8988T (cell line): Measurements from ENCODE around the gene CELF5.
"Not testable (repeated sequence)": the region's sequence is repeated elsewhere in the genome, so short reads cannot be mapped to it uniquely, and the experiment has no call there.

ENCODE experiments used
- DNase-seq: peaks from one replicate; pipeline ENCODE4 v3.0.0; 2011

The CELF5 gene

GRCh38 chr19:3275583-3276340 is 51.3 kb downstream of the CELF5 start:
- DNase-seq = peak; percentile 89

DNA sequence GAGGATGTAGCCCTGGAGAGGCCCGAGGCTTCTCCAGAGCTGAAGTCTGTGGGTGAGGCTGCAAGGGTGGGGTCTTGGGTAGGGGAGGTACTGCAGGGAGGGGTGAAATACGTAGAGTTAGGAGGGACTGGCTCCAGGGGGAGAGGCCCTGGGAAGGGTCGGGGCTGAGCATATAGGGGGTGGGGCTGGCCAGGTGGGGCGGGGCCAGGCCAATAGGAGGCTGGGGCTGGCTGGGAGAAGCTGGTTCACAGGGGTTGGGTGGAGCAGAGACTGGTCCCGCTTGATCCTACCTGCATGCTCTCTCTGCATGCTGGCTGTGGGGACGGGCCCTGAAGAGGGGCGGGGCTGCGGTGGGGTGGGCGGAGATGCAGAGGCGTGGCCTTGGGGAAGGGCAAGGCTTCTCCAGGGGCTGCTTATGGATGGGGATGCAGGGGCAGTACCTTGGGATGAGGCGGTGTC is 51.9 kb downstream of the CELF5 start:
- DNase-seq = peak; percentile 54

- DNase-seq = no peak
These were observed 53.2 kb downstream of the CELF5 start for GRCh38 chr19:3277649-3278048.

- no peak for DNase-seq
These were observed 53.8 kb downstream of the CELF5 start for GRCh38 chr19:3278294-3278693.

GRCh38 chr19:3278749-3279148 is 54.3 kb downstream of the CELF5 start:
- no peak for DNase-seq

DNA sequence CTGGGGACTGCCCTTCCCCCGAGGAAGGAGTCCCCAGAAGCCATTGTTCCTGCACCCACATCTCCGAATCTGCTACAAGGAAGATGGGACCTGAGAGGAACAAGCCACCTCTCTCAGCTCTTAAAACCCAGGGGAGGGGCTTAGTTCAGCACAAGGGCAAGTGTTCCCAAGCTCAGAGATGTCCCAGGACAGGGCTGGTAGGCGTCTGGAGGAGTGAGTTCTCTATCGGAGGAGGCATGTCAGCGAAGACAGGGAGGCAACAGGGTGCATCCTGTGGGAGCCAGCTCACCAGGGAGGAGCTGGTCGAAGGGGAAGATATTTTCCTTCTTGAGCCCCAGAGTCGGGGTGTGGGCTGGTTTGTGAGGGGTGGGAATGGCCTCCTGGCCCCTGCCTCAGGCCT is 54.8 kb downstream of the CELF5 start:
- no peak for DNase-seq

GRCh38 chr19:3281026-3281425 is 56.6 kb downstream of the CELF5 start:
- no peak for DNase-seq

GRCh38 chr19:3282155-3282554 is 57.7 kb downstream of the CELF5 start:
- no peak for DNase-seq

- DNase-seq = no peak
These were observed 58.1 kb downstream of the CELF5 start for GRCh38 chr19:3282564-3282963.

- DNase-seq = no peak
These were observed 58.8 kb downstream of the CELF5 start for GRCh38 chr19:3283246-3283751.

DNA sequence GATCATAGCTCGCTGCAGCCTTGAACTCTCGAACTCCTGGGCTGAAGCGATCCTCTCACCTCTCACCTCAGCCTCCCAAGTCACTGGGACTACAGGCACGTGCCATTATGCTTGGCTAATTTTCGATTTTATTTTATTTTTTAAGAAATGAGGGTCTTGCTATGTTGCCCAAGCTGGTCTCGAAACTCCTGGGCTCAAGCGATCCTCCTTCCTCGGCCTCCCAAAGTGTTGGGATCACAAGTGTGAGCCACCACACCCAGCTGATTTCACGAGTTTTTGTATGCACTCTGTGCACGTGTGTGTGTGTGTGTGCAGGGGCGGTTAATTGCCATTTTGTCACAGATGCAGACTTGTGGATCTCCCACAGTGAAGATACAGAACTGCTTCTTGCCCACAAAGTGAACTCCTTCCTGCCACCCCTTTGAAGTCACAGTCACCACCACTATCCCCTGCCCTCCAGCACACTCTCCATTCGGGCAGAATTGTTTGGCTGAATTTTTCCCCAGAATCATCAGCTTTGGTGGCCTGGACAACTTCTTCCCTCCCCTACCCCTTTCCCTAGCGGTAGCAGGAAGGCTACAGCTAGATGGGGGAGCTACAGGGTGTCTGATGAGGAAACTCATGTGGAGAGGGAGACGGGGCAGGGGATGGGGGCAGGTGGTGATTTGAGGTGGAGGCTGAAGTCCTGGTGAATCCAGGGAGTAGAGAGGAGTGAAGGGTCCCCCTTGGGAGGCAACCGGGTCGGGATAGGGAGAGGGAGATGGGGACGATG is 59.6 kb downstream of the CELF5 start:
- no peak for DNase-seq

DNA sequence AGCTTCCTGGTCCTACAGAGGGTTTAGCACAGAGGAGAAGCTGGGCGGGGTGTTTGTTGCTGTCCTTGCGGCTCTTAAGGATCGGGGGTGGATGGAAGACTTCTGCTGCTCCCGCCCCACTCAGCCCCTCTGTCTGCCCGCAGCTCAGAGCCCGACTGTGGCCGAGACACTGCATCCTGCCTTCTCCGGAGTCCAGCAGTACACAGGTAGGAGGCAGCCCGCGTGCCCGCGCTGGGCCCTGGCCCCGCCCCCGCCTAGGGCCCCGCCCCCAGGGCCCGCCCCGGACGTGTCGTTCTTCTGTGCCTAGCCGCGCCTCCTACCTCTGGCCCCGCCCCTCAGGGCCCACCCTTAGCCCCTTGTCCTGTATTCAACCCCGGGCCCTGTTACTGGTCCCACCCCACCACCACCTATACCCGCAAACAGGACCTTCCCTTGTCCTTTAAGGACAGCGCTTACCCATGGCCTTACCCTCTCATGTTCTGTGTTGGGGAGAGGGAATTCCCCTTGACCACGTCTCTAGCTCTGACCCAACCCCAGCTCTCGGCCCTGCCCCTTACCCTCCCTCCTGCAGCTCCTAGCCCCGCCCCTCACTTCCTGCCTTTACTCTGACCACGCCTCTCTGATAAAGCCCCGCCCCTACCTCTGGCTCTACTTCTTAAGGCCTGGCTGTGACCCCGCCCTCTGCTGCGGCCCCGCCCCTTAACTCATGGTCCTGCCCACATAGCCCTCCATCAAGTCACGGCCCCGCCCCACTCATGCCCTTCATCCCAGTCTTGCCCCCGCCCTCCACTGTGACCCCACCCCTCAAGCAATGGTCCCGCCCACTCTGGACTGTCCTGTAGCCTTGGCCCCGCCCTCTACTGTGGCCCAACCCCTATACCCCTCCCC is 60.5 kb downstream of the CELF5 start:
- peak; percentile 57 for DNase-seq

DNA sequence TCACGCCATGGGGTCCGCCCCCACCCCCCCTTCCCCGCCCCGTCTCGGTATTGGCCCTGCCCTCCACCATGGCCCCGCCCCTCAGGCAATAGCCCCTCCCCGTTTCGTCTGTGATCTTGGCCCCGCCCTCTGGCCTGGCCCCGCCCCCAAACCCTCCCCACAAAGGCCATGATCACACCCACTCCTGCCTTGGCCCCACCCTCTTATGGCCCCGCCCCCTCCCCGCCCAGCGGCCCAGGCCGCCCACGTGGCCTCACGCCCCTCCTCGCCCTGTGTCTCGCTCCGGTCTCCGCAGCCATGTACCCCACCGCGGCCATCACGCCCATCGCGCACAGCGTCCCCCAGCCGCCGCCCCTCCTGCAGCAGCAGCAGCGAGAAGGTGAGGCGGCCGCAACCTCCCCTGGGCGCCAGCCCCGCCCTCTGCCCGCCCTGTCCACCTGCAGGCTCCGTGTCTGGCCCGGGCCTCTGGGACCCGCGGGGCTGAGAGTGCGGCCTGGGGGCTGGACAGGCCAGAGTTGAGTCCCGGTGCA is 61.3 kb downstream of the CELF5 start:
- peak; percentile 56 for DNase-seq

GRCh38 chr19:3287814-3288213 is 63.4 kb downstream of the CELF5 start:
- no peak for DNase-seq

DNA sequence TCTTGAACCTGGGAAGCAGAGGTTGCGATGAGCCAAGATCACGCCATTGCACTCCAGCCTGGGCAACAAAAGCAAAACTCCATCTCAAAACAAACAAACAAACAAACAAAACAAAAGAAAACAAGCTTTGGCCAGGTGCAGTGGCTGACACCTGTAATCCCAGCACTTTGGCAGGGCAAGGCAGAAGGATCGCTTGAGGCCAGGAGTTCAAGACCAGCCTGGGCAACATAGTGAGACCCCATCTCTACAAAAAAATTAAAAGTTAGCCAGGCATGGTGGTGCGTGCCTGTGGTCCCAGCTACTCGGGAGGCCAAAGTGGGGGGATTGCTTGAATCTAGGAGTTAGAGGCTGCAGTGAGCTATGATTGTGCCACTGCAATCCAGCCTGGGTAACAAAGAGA is 64.0 kb downstream of the CELF5 start:
- DNase-seq = not testable (repeated sequence)

- no peak for DNase-seq
These were observed 65.6 kb downstream of the CELF5 start for GRCh38 chr19:3289971-3290569.

GRCh38 chr19:3290858-3291257 is 66.4 kb downstream of the CELF5 start:
- not testable (repeated sequence) for DNase-seq

DNA sequence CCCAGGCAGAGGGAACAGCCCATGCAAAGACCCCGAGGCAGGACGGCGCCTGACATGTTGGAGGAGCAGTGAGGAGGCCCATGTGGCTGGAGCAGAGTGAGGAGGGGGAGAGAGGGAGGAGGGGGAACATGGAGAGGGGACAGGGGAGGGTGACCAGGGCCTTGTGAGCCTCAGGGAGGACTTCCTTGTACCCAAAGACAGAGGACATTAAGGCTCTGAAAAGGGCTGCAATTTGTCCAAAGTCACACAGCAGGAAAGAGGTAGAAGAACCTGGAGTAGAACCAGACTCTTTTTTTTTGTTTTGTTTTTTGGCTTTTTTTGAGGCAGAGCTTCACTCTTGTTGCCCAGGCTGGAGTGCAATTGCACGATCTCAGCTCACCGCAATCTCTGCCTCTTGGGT is 67.2 kb downstream of the CELF5 start:
- no peak for DNase-seq

GRCh38 chr19:3292958-3293529 is 68.6 kb downstream of the CELF5 start:
- DNase-seq = no peak

DNA sequence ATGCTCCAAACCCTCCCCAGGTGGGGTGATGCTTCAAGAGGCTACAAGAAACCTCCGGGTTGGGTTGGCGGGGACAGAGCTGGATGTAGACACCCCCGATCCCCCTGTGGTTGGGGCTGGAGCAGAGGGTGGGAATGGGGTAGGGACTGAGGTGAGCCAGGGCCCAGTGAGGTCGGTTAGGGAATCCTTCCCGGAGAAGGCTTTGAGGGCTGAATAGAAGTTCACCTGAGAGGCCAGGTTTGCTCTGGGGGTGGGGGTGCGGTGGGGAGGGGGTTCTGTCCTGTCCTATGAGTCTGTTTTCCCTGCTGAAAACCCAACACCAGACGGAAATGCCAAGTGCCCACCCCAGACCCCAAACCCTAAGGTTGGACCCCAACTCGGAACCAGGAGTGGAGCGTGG is 69.1 kb downstream of the CELF5 start:
- no peak for DNase-seq

DNA sequence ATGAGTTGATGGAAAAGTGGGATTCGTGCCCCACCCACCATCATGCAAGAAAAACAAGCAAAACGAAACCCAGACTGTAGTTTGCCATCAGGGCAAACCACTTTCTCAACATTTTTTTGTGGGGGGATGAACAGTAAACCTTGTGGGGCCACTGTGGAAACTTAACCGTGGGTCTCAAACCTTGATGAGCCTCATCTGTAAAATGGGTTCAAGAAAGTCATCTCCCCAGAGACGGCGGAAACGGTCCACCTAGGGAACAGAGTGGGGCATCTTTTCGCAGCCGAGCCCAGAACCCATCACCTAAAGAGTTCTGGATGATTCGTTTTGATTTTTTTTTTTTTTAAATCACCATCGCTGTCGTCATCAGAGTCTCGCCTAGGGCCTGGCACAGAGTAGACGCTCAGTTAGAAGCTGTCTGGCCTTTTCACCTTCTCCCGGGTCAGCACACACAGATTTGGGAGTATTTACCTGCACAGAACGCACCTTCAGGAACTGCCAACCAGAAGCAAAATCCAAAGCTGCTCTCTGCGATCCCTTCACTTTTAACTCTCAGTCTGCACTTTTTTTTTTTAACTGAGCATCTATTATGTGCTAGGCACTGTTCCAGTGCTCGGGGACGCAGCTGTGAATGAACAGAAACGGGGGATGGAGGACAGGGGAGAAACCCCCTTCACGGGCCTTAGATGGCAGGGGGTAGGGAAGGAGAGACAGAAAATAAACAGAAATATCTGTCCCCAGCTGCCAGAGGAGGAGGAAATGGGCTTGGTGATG is 69.8 kb downstream of the CELF5 start:
- no peak for DNase-seq
